Non-pigmented ciliary epithelial cell (primary cell): ENCODE data around the gene ZNF362.

Source experiments
- DNase-seq: peaks from one replicate; pipeline ENCODE4 v3.0.0-alpha.2; 2010; ENCODE audit warnings: low read depth

ZNF362 gene

DNA sequence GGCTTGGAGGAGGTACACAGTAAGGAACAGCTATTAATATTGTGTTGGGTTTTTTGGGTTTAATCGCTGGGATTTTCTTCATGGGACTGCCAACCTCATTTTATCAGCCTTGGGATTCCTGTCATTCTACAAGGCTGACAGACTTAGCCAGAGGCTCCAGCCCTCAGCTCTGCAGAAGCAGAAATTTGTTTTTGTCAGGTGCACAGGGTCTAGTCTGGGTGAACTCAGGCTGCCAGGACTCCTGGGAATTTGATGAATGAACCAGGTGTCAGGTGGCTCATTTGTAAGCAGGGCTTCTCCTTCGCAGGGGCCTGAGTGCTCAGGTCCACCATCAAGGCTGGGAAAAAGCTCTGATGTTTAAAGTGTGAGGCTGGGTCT, 11.5 kb upstream of the ZNF362 start:
- DNase-seq: no peak

- no peak for DNase-seq
Measured at GRCh38 chr1:33246171-33246570, 10.1 kb upstream of the ZNF362 start.

DNA sequence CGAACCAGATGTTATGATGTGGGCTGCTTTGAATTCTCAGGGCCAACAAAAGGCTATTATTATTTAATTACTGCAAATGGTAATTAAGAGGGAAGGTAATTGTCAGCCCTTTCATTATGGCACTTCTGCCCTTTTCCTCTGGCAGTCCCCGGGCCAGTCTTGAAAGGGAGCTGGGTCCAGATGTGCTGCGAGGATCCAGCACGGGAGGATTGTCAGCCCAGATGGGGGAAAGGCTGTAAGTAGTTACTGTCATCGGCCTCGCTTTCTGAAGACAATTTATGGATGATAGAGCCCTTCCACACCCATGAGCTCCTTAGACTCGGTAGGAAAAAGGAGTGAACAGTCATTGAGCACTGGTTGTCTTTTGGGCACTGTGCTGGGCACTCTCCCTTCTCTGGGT, 8.7 kb upstream of the ZNF362 start:
- no peak for DNase-seq

- DNase-seq: no peak
Measured at GRCh38 chr1:33248244-33248643, 8.0 kb upstream of the ZNF362 start.

- no peak for DNase-seq
Measured at GRCh38 chr1:33249422-33249821, 6.9 kb upstream of the ZNF362 start.

DNA sequence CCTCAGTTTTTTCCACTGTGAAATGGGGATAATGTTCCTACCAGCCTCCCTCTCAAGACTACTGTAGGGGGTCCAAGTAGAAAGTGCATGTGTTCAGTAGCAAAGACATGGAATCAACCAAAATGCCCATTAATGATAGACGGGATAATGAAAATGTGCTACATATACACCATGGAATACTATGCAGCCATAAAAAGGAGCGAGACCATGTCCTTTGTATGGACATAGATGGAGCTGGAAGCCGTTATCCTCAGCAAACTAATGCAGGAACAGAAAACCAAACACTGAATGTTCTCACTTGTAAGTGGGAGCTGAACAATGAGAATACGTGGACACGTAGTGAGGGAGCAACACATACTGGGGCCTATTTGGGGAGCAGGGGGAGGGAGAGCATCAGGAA, 6.1 kb upstream of the ZNF362 start:
- DNase-seq: no peak

- no peak for DNase-seq
Measured at GRCh38 chr1:33250724-33251123, 5.6 kb upstream of the ZNF362 start.

GRCh38 chr1:33254491-33254890, 1.8 kb upstream of the ZNF362 start:
- DNase-seq: no peak

DNA sequence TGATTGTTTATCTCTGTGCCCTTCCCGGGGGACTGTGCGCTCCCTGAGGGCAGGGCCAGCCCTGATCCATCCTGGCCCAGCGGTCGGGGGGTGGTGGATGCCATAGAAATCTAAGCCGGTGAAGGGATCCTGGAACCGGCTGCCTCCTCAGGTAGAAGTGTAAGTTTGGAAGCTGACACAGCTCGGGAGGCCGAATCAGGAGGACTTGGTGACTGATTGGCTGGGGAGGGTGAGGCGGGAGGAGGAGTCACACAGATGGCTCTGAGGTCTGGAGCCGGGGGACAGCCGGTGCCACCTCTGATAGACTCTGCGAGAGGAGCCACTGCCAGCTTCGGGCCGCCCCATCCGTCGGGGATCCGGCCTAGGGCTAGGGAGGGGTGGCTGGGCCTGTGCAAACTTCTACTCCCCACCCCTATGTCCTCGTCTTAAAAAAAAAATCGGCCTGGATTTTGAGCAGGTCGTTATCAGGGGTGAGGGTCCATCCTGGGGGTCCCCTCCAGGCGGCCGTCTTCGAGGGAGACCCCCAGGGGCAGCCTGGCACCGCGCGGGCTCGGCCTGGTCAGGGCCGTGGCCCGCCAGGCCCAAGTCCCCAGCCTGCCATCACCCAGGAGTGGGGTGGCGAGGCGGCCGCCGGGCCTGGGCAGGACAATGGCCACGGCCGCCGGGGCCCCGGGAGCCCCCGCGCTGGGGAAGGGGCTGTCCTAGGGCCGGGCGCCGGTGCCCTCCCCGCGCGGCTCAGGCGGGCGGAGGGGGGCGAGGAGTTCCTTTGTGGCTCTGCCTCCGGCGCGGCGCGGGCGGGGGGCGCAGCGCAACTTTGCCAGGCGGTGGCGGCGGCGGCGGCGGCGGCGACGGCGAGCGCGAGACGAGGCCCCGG, 708 bp upstream of the ZNF362 start:
- peak; percentile 19 for DNase-seq

GRCh38 chr1:33256221-33256470, 146 bp upstream of the ZNF362 start:
- DNase-seq: no peak

- DNase-seq: no peak
Measured at GRCh38 chr1:33257207-33257771, 997 bp downstream of the ZNF362 start.

- no peak for DNase-seq
Measured at GRCh38 chr1:33257772-33258712, 1.8 kb downstream of the ZNF362 start.

DNA sequence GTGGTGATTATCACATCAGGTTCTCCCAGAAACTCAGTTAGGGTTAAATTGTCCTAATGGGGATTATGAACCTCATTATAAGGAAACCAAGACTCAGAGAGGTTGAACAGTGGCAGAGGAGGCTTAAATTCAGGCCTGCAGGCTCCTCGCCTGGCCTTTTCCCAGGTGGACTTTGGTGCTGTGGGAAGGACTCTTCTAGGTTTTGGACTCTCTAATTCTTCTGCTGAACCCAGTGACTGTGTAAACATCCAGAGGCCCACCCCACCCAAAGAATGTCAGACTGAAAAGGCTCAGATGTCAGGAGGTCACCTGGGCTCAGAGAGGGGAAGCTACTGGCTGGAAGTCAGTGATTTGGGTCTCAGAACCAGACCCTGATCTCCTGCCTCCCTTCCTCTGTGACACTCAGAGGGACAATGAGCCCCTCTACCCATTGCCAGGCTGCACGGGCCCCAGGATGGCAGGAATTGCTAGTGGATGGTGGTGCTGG, 2.5 kb downstream of the ZNF362 start:
- DNase-seq: no peak

DNA sequence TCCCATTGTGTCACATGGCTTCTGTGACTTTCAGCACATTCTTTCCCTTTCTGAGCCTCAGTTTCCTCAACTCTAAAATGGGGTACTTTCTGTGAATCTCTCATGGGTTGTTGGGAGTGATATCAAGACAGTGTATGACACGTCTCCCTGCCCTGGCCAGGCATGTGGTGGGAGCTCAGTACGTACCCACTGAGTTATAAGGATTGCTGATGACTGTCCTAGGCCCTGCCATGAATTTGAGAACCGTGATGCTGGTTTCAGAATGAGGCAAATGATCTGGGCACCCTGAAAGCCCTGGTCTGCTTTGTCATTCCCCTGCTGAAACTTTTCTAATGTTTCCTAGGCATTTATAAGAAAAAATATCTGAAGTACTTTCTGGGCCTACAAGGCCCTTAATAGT, 3.6 kb downstream of the ZNF362 start:
- no peak for DNase-seq

GRCh38 chr1:33260439-33260838, 4.1 kb downstream of the ZNF362 start:
- no peak for DNase-seq

DNA sequence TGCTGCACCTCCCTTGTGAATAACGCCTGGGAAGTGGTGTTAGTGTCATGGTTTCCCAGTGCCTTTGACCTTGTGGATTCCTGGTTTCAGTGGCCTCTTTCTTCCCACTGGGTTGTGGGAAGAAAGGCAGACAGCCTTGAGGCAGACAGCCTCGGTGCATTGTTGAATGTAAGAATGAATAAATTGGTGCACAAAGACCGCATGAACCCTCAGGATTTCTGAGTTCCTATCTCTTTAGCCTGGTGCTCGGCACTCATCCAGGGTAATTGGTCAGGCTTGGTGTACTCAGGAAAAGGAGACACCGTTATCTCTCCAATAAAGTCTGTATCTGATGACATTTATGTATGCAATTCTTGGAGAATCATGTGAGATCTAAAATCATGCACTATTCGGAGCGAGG, 5.1 kb downstream of the ZNF362 start:
- no peak for DNase-seq

GRCh38 chr1:33263890-33264504, 7.7 kb downstream of the ZNF362 start:
- DNase-seq: no peak

- DNase-seq: no peak
Measured at GRCh38 chr1:33265780-33266605, 9.7 kb downstream of the ZNF362 start.

DNA sequence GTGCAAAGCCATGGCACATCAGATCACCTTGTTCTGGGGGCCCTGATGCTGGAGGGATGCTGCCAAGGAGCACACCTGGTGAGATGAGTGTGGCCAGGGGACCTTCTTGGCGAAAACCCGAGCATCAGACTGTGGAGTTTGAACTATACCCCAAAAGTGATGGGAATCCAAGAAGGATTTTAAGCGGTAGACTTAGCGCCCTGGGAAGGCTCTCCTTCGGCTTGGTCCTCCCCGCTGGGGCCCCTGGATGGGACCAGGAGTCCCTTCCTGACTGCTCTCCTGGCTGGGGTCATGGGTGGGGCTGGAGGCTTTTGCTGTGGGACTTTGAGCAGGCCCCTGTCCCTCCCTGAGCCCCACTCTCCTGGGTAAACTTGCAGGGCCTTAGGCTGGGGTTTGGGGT, 10.5 kb downstream of the ZNF362 start:
- no peak for DNase-seq

GRCh38 chr1:33267468-33268205, 11.3 kb downstream of the ZNF362 start:
- DNase-seq: no peak

GRCh38 chr1:33268457-33268856, 12.2 kb downstream of the ZNF362 start:
- DNase-seq: no peak
